Measurements from ENCODE around the gene CHST11.
"Not testable (repeated sequence)": the region's sequence is repeated elsewhere in the genome, so short reads cannot be mapped to it uniquely, and the experiment has no call there.

Gene CHST11

GRCh38 chr12:104611671-104612070 lies 154.9 kb downstream of the CHST11 start:
- no peak for DNase-seq

- not testable (repeated sequence) for DNase-seq
Measured at GRCh38 chr12:104613372-104613771, 156.6 kb downstream of the CHST11 start.

DNA sequence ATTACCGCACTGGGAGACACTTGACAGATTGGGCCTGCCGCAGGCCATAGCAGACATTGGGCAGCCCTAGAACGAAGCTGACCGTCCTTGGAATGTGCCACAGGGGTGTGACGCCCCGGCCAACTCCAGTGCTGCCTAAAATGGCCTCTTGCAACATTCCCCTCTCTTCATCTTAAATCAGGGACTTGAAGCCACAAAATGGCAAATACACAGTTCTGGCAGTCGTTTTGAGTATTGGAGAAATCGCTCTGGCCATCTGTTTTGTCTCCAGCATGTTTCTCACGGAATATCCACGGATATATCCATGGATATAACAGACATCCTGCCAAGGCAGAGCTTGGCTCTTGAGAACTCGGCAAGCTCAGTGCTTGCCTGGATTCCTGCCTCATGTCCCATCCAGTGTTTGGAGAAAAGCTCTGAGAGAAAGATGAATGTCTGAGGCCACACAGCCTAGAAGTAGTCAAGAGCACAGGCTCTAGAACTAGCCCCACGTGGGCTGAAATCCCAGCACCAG lies 158.4 kb downstream of the CHST11 start:
- DNase-seq: no peak

- no peak for DNase-seq
Measured at GRCh38 chr12:104618691-104619090, 161.9 kb downstream of the CHST11 start.

DNA sequence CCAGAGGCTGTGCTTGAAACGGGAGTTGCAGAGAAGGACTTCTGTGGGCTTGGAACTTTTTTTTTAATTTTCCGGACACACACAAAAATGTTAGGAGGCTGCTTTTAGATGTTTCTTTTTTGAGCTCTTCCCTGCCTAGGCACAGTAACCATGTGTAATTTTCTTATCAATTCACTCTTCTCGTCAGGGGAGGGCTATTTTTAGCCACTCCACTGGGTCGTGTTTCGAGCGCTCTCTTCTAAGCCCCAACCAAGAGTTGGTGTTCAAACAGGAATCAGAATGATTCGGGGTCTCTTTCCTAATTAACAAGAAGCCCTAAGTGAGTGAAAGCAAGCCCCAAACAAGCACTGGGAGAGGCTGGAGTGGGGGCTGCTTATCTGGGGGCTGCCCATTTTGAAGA lies 162.6 kb downstream of the CHST11 start:
- no peak for DNase-seq

GRCh38 chr12:104620837-104621531 lies 164.2 kb downstream of the CHST11 start:
- DNase-seq: no peak

DNA sequence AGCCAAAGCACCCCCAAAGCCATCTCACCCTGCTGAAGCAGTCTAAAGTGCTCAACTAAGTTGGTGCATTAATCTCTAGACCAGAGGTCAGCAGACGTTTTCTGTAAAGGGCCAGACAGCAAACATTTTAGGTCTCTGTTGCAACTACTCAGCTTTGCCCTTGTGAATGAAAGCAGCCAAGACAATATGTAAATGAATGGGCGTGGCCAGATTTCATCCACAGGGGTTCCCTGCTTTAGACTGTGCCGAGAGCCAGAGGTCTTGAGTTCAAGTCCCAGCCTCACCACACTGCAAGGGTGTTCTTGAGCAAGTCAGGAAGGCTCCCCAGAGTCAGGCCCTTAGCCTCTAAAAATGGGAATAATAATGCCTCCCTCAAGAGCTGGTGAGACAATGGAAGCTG lies 166.2 kb downstream of the CHST11 start:
- DNase-seq: no peak

- no peak for DNase-seq
Measured at GRCh38 chr12:104623883-104624282, 167.1 kb downstream of the CHST11 start.

GRCh38 chr12:104624529-104624928 lies 167.8 kb downstream of the CHST11 start:
- no peak for DNase-seq

- DNase-seq: no peak
Measured at GRCh38 chr12:104626069-104626837, 169.5 kb downstream of the CHST11 start.

GRCh38 chr12:104627231-104627989 lies 170.7 kb downstream of the CHST11 start:
- no peak for DNase-seq

GRCh38 chr12:104627990-104628830 lies 171.5 kb downstream of the CHST11 start:
- no peak for DNase-seq

DNA sequence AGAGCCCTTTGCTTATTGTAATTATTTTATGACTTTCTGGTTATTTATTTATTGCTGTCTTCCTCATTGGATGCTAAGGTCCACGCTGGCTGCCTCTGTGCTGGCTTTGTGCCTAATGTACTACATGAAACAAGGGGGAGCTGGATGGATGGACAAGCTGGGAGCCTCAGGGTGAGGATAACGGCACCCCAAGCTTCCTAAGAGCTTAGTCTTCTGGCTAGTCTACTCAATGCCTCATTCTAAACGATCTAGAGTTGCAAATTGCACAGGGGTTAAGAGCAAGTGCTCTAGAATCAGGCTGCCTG lies 172.0 kb downstream of the CHST11 start:
- DNase-seq: no peak

GRCh38 chr12:104630230-104630670 lies 173.5 kb downstream of the CHST11 start:
- peak; percentile 10 for DNase-seq

- DNase-seq: no peak
Measured at GRCh38 chr12:104631867-104632266, 175.1 kb downstream of the CHST11 start.

- DNase-seq: no peak
Measured at GRCh38 chr12:104632724-104633201, 176.0 kb downstream of the CHST11 start.

- no peak for DNase-seq
Measured at GRCh38 chr12:104634044-104634443, 177.3 kb downstream of the CHST11 start.

DNA sequence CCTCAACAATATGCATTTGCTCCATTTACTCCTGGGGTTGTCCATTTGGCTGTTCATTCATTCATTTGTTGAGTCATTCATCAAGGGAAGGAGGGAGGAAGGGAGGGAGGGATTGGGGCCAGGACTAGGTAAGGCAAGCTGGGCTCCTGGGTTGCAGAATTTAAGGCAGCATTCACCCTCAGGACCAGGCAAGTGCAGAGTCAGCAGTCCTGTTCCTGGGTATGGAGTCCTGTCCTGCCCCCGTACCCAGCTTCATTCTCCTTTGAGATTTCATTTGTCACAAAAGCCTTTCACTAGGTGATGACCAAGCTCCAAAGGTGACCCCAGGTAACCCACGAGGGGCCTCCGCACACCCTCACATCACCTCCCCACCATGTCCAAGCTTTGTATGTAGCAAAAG lies 178.1 kb downstream of the CHST11 start:
- DNase-seq: no peak

GRCh38 chr12:104635607-104636343 lies 179.0 kb downstream of the CHST11 start:
- no peak for DNase-seq

DNA sequence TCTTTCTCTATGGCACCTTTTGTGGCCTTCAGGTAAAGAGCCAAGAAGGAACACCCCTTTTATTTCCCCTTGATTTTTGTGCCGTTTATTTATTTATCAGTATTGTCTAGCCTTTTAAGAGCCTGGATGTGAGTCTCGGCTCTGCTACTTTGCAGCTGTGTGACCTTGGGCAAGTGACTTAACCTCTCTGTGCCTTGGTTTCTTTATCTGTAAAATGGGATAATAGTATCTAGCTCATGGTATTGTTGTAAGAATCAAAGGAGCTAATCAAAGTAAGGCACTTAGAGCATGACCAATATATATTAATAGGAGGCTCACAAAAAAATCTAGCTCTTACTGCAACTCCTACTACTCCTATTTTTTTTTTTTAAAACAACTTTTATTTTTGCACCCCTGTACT lies 179.7 kb downstream of the CHST11 start:
- no peak for DNase-seq

DNA sequence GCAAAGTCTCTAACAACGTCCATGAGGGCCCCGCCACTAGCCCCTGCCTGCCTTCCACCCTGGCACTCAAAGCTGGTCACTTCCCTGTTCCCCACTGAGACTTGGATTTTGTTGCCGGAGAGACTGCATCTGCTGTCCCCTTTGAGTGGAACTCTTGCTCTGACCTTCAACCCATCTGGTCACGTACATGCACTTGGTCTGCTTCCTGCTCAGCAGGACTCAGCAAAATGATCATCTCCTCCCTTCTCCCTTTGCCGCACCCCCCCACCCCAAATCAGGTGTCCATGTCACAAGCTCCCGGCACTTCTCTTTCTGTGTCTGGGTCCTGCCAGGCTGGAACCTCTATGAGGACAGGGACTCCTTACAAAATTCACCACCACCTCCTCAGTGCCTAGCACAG lies 180.9 kb downstream of the CHST11 start:
- DNase-seq: no peak

Data from COR-L47 (cell line).